K562 (cell line): ENCODE results near the gene CD55. TPM values are rescaled to one million over a fixed set of nuclear protein-coding genes. Genes with fewer than 3 reads are reported as not detected.

Experiments used
- ATAC-seq: fragments of 200-7000 bp; cut with Tn5 transposase; 3 replicates; pipeline ENCODE4 v1.9.1; 2020; ENCODE audit warnings: moderate library complexity
- BruUV-seq: library from RNA; stranded (reverse); fragments of 400-500 nt; replicated peaks from 2 replicates; lab custom pipeline; 2021; lab: Mats Ljungman, UMichigan
- CTCF ChIA-PET: fragments of 300-600 bp; formaldehyde crosslinking; extraction: SDS; loops from one replicate; lab custom pipeline; 2021; ENCODE audit warnings: low intra/inter-chr PET ratio; lab: Yijun Ruan, JAX
- POLR2A ChIA-PET: fragments of 300-600, 350-650 bp; sonication (Branson Sonifier 250); formaldehyde crosslinking; extraction: SDS; loops from one replicate; lab custom pipeline; 2021; ENCODE audit warnings: antibody characterized with exemption, inconsistent platforms; lab: Yijun Ruan, JAX
- DNase-seq, 4 experiments: peaks; one replicate each; pipeline versions ENCODE4 v3.0.0 to v3.0.0-alpha.2; 2011 to 2018; ENCODE audit warnings: low spot score in 3 of 4, mixed read lengths in 3 of 4; ENCODE audit errors: extremely low read depth in 1 of 4
- FAIRE-seq: peaks from 2 replicates; lab custom pipeline; 2011; peaks lifted over from hg19 to GRCh38; lab: Jason Lieb, UNC
- H2AFZ ChIP-seq: 2 replicates; pipeline ENCODE4 v1.6.0; 2011; ENCODE audit warnings: low read depth, low read length, control low read depth, inconsistent platforms
- H3K27ac ChIP-seq: fragments of 200-600 bp; 3 replicates; pipeline ENCODE4 v1.8.0; 2011; ENCODE audit warnings: low read depth, mild to moderate bottlenecking, control low read depth, inconsistent platforms, low read length, moderate library complexity, mixed read lengths; ENCODE audit errors: extremely low read depth
- H3K27me3 ChIP-seq, 2 experiments: fragments of 300-600 bp in 1 of 2; 2 replicates in 1 of 2; 3 replicates in 1 of 2; pipeline versions ENCODE4 v1.6.0 to v1.8.0; 2011; ENCODE audit warnings: inconsistent platforms in 2 of 2, low read length in 2 of 2, mild to moderate bottlenecking in 1 of 2, mixed read lengths in 1 of 2, moderate library complexity in 1 of 2; ENCODE audit not compliant: control insufficient read depth in 2 of 2, insufficient read depth in 2 of 2
- H3K36me3 ChIP-seq: fragments of 300-600 bp; 3 replicates; pipeline ENCODE4 v1.8.0; 2011; ENCODE audit warnings: mild to moderate bottlenecking, low read length, inconsistent platforms; ENCODE audit not compliant: control insufficient read depth, insufficient read depth
- H3K4me1 ChIP-seq, 2 experiments: fragments of 200-600 bp in 1 of 2; replicated peaks in 1 of 2; 2 replicates in 1 of 2; 3 replicates in 1 of 2; pipeline versions ENCODE4 v1.5.1 to v1.8.0; 2011; ENCODE audit warnings: inconsistent platforms in 2 of 2, low read length in 2 of 2, mild to moderate bottlenecking in 1 of 2, mixed read lengths in 1 of 2, moderate library complexity in 1 of 2; ENCODE audit not compliant: control insufficient read depth in 2 of 2, insufficient read depth in 2 of 2
- H3K4me2 ChIP-seq: 2 replicates; pipeline ENCODE4 v1.6.1; 2011; ENCODE audit warnings: low read length, control low read depth, inconsistent platforms, mixed read lengths; ENCODE audit not compliant: insufficient read depth
- H3K4me3 ChIP-seq: fragments of 200-600 bp; sonication (generic), shearing (Covaris generic); 2 replicates; pipeline ENCODE4 v1.5.1; 2016; ENCODE audit warnings: control low read depth, inconsistent platforms
- H3K79me2 ChIP-seq: fragments of 200-600 bp; 3 replicates; pipeline ENCODE4 v1.8.0; 2011; ENCODE audit warnings: low read length, inconsistent platforms; ENCODE audit not compliant: control insufficient read depth, insufficient read depth
- H3K9ac ChIP-seq, 2 experiments: 2 replicates each; pipeline versions ENCODE4 v1.6.0 to v1.6.1; 2011; ENCODE audit warnings: low read depth in 2 of 2, low read length in 2 of 2, control low read depth in 1 of 2, inconsistent platforms in 1 of 2, mild to moderate bottlenecking in 1 of 2, mixed read lengths in 1 of 2; ENCODE audit not compliant: insufficient read depth in 1 of 2
- H3K9me1 ChIP-seq: one replicate; pipeline ENCODE4 v1.6.0; 2011; ENCODE audit warnings: inconsistent platforms, mild to moderate bottlenecking, low read length, moderate library complexity; ENCODE audit not compliant: control insufficient read depth, insufficient read depth
- H3K9me3 ChIP-seq: replicated peaks from 2 replicates; pipeline ENCODE4 v1.5.1; 2011; ENCODE audit warnings: low read depth, low read length, inconsistent platforms; ENCODE audit not compliant: control insufficient read depth, insufficient read depth
- H4K20me1 ChIP-seq: replicated peaks from 2 replicates; pipeline ENCODE4 v1.6.1; 2011; ENCODE audit warnings: low read length, inconsistent platforms, mixed read lengths; ENCODE audit not compliant: control insufficient read depth, insufficient read depth
- FOXM1 ChIP-seq, 2 experiments: fragments of 450-650 bp in 1 of 2; sonication (generic) in 1 of 2; formaldehyde crosslinking in 1 of 2; IDR thresholded peaks; 2 replicates each; pipeline versions ENCODE4 v1.6.1 to v1.9.0; 2017 to 2022; ENCODE audit warnings: low read depth in 2 of 2, mild to moderate bottlenecking in 2 of 2, missing genetic modification reagents in 1 of 2, moderate library complexity in 1 of 2
- GATAD2B ChIP-seq: fragments of 450-650 bp; IDR thresholded peaks from 2 replicates; pipeline ENCODE4 v1.6.1; 2017; ENCODE audit warnings: mild to moderate bottlenecking, borderline replicate concordance
- PRDM10 ChIP-seq: fragments of 450-650 bp; IDR thresholded peaks from 2 replicates; pipeline ENCODE4 v1.6.1; 2018; ENCODE audit not compliant: partially characterized antibody
- RBM15 ChIP-seq: fragments of 200-400 bp; formaldehyde crosslinking; IDR thresholded peaks from 2 replicates; pipeline ENCODE4 v1.6.1; 2018; ENCODE audit warnings: mild to moderate bottlenecking, low read length, moderate library complexity; ENCODE audit not compliant: insufficient read depth
- WGBS: fragments of 100-300 bp; shearing (Covaris generic); methylation state at CpG from one replicate; pipeline ENCODE4 v1.1.6; 2016; ENCODE audit warnings: low coverage, mixed read lengths; ENCODE audit not compliant: insufficient coverage; ENCODE audit errors: missing lambda C conversion rate; 5-methylcytosine and 5-hydroxymethylcytosine counted together
- in situ Hi-C: fragments of 300-500 bp; cut with MboI; formaldehyde crosslinking; loops from 4 replicates; pipeline ENCODE4 v1.15.0; 2018; ENCODE audit warnings: inconsistent platforms, mixed read lengths
- intact Hi-C: fragments of 100-400 bp; cut with micrococcal nuclease; formaldehyde crosslinking; loops from 2 replicates; pipeline ENCODE4 v1.14.2; 2022
- polyA plus RNA-seq, 8 experiments: library from polyadenylated mRNA; depleted of rRNA in 4 of 8; stranded (reverse) in 5 of 8; unstranded in 3 of 8; fragments of >200 nt; fragmentation: Nextera tagmentation in 2 of 8; fragmentation: Illumina TruSeq in 1 of 8; extraction: Ambion mirVana in 2 of 8; extraction: Trizol in 1 of 8; gene quantifications; 2 replicates each; pipeline versions ENCODE4 v1.2.1 to v1.2.3, GENCODE V29; 2011 to 2014; ENCODE audit warnings: inconsistent platforms in 1 of 8, missing spikeins in 1 of 8
- total RNA-seq, 7 experiments: library from RNA; depleted of rRNA in 6 of 7; stranded (reverse); fragments of >200 nt in 6 of 7; fragmentation: Illumina TruSeq in 2 of 7; extraction: Trizol in 2 of 7; gene quantifications; 2 replicates each; pipeline versions ENCODE4 v1.2.1 to v1.2.3, GENCODE V29; 2011 to 2021; ENCODE audit warnings: low replicate concordance in 1 of 7
- TF ChIP-seq, protein P1 (sequence below): fragments of 250-450 bp; sonication (Bioruptor Pico); IDR thresholded peaks from 2 replicates; pipeline ENCODE4 v1.4.0; 2020
- TF ChIP-seq, protein P2 (sequence below), 2 experiments: fragments of 250-450 bp in 1 of 2; fragments of 450-650 bp in 1 of 2; sonication (Bioruptor Pico) in 1 of 2; IDR thresholded peaks; 2 replicates each; pipeline versions ENCODE4 v1.6.1 to v1.8.0; 2016 to 2021; ENCODE audit warnings: mild to moderate bottlenecking in 2 of 2, moderate library complexity in 2 of 2, missing compliant biosample characterization in 1 of 2, missing genetic modification characterization in 1 of 2
- TF ChIP-seq, protein P3 (sequence below): fragments of 250-450 bp; sonication (Bioruptor Pico); IDR thresholded peaks from 2 replicates; pipeline ENCODE4 v1.5.1; 2021; ENCODE audit warnings: mild to moderate bottlenecking

CD55 gene
- total and polyA plus RNA-seq, 9 of the 15 experiments (the other 6 are each of a cell fraction or from before 2014, with no cell fraction given): 17.7 to 150 (median 97.0) TPM

- CTCF ChIA-PET: no interaction called here
- H3K4me1 ChIP-seq: no peaks in the 10 kb centered on the region; a peak in 1 of 5 replicates
- DNase-seq: no peak
- in situ Hi-C loops: no loop called here
- H3K4me3 ChIP-seq: no peak overlapping the region
- no TSS peak for BruUV-seq
- H3K27ac ChIP-seq: no peak overlapping the region
- 18% methylated on average over 1 of the region's 1 CpG for WGBS
- no peak overlapping the region for H3K4me2 ChIP-seq
- H3K36me3 ChIP-seq: no peaks in the 10 kb centered on the region
- H3K79me2 ChIP-seq: no peaks in the 10 kb centered on the region
- H3K9me3 ChIP-seq: no peaks in the 10 kb centered on the region
- no peak for FAIRE-seq
- POLR2A ChIA-PET: no interaction called here
- TF ChIP-seq, protein P1, sequence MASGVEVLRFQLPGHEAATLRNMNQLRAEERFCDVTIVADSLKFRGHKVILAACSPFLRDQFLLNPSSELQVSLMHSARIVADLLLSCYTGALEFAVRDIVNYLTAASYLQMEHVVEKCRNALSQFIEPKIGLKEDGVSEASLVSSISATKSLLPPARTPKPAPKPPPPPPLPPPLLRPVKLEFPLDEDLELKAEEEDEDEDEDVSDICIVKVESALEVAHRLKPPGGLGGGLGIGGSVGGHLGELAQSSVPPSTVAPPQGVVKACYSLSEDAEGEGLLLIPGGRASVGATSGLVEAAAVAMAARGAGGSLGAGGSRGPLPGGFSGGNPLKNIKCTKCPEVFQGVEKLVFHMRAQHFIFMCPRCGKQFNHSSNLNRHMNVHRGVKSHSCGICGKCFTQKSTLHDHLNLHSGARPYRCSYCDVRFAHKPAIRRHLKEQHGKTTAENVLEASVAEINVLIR: no peak
- no peak for TF ChIP-seq GATAD2B
- TF ChIP-seq RBM15: no peak
- TF ChIP-seq, protein P2, sequence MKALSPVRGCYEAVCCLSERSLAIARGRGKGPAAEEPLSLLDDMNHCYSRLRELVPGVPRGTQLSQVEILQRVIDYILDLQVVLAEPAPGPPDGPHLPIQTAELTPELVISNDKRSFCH (CRISPR knock-in tag; IDR thresholded peaks at IDR 0.05): no peak
- TF ChIP-seq, protein P2 (tag; IDR thresholded peaks at IDR 0.05): no peak
- TF ChIP-seq PRDM10: no peak
- no peak for TF ChIP-seq FOXM1 (IDR thresholded peaks at IDR 0.05; ENCODE audit: low read depth)
- TF ChIP-seq FOXM1 (CRISPR knock-in tag; IDR thresholded peaks at IDR 0.05; ENCODE audit: low read depth): no peak
- TF ChIP-seq, protein P3, sequence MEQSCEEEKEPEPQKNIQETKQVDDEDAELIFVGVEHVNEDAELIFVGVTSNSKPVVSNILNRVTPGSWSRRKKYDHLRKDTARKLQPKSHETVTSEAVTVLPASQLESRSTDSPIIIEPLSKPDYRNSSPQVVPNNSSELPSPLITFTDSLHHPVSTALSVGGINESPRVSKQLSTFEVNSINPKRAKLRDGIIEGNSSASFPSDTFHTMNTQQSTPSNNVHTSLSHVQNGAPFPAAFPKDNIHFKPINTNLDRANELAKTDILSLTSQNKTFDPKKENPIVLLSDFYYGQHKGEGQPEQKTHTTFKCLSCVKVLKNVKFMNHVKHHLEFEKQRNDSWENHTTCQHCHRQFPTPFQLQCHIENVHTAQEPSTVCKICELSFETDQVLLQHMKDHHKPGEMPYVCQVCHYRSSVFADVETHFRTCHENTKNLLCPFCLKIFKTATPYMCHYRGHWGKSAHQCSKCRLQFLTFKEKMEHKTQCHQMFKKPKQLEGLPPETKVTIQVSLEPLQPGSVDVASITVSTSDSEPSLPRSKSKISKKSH (CRISPR knock-in tag): no peak
- no peaks in the 10 kb centered on the region for H3K27me3 ChIP-seq
- H3K9me1 ChIP-seq: no peaks in the 10 kb centered on the region
- H2AFZ ChIP-seq: no peak overlapping the region
- no peak for ATAC-seq
- no peaks in the 10 kb centered on the region for H4K20me1 ChIP-seq
- H3K9ac ChIP-seq: no peak overlapping the region
- intact Hi-C loops: no loop called here
Observed at GRCh38 chr1:207277241-207277640, 44.2 kb upstream of the CD55 start.
